HFF-Myc (cell line): Measurements from ENCODE around the gene INO80E.

ENCODE experiments used
- DNase-seq: peaks from one replicate; pipeline ENCODE4 v3.0.0-alpha.2; 2011; ENCODE audit warnings: low read depth; ENCODE audit errors: extremely low read depth
- H3K4me3 ChIP-seq: replicated peaks from 2 replicates; pipeline ENCODE4 v1.5.1; 2011; ENCODE audit warnings: low read depth, mild to moderate bottlenecking, control low read depth, low read length
- TF ChIP-seq, protein P1 (sequence below): IDR thresholded peaks from 2 replicates; pipeline ENCODE4 v1.5.1; 2012; ENCODE audit warnings: mild to moderate bottlenecking, low read depth, low read length, control low read depth; ENCODE audit errors: missing control alignments

Gene INO80E

DNA sequence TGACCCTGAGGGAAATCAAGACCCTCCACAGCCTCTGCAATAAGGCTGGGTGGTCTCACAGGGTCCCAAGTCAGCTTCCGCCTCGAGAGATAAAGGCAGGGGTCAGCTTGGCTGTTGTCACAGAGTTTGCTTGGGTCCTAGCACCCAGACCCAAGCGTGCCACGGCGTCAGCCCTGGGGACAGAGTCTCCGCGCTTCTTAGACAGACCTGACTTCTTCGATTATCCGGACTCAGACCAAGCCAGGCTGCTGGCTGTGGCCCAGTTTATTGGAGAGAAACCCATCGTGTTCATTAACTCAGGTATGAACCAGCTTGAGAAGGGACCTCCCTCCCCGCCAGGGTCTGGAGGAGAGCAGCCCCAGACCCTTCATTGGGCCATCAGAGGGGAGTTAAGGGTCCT, 27.5 kb downstream of the INO80E start:
- DNase-seq, result no peak
- TF ChIP-seq, protein P1, sequence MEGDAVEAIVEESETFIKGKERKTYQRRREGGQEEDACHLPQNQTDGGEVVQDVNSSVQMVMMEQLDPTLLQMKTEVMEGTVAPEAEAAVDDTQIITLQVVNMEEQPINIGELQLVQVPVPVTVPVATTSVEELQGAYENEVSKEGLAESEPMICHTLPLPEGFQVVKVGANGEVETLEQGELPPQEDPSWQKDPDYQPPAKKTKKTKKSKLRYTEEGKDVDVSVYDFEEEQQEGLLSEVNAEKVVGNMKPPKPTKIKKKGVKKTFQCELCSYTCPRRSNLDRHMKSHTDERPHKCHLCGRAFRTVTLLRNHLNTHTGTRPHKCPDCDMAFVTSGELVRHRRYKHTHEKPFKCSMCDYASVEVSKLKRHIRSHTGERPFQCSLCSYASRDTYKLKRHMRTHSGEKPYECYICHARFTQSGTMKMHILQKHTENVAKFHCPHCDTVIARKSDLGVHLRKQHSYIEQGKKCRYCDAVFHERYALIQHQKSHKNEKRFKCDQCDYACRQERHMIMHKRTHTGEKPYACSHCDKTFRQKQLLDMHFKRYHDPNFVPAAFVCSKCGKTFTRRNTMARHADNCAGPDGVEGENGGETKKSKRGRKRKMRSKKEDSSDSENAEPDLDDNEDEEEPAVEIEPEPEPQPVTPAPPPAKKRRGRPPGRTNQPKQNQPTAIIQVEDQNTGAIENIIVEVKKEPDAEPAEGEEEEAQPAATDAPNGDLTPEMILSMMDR, result no peak
- H3K4me3 ChIP-seq, result no peak overlapping the region

GRCh38 chr16:30024451-30024850, 28.4 kb downstream of the INO80E start:
- no peak for DNase-seq
- TF ChIP-seq, protein P1, result no peak
- H3K4me3 ChIP-seq, result no peak overlapping the region

- DNase-seq, result no peak
- no peak overlapping the region for H3K4me3 ChIP-seq
- TF ChIP-seq, protein P1, result no peak
Measured at GRCh38 chr16:30025156-30025555, 29.1 kb downstream of the INO80E start.

GRCh38 chr16:30025574-30025973, 29.5 kb downstream of the INO80E start:
- no peak overlapping the region for H3K4me3 ChIP-seq
- TF ChIP-seq, protein P1, result no peak
- DNase-seq, result no peak

DNA sequence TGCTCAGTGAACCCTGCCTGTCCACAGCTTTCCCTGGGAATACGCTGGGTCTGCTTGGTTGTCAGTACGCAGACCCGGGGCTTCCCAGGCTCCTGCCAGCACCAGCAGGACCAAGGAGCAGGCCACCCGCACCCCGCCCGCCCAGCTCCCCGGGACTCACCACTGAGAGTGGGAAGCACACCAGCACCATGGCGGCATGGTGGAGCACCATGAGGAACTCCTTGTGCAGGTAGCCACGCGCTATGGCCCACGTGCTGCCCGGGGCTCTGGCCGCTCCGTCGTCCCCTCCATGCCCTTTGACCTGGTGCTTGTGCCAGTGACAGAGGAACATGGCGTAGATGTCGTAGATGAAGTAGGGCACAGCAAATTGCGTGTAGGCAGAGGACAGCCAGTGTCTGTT, 30.4 kb downstream of the INO80E start:
- no peak for DNase-seq
- TF ChIP-seq, protein P1, result no peak
- H3K4me3 ChIP-seq, result no peak overlapping the region

DNA sequence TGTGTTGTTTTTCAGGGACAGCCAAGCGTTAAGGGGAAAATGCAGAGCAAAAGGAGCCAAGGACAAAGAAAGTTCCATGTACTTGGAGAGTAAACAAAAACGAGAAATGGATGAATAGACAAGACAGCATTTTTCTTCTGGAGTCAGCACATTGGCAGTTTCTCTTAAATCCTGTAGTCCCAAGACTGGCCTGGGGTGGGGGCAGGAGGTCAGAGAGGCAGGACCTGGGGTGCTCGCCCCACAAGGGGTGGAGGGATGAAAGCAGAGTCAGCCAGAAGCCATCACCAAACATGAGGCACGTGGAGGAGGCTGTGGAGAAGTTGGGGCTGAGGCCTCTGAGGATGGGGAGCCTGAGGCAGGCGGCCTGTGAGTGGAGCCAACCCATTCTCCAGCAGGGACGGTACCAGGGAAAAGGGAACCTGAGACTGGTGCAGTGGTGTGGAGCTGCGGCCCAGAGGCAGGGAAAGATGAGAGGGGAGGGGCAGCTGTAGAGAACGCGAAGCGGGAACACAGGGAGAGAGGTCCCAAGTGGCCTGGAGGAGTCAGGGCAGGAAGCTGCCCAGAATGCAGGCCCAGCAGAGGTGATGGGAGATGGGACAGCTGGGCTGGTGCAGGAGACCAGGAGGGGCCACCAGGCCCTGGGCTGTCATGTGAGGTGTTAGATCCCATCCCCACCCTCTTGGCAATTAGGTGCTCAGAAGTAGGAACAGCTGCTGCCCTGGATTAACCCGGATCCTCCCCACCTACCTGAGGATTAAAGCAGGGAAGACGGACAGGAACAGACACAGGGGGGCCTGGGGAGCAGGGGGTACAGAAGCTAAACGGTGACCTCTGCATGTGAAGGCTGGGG, 31.8 kb downstream of the INO80E start:
- no peak overlapping the region for H3K4me3 ChIP-seq
- TF ChIP-seq, protein P1, result no peak
- DNase-seq, result no peak
